ENCODE measurements around the gene ANKRD33B. TPM values are rescaled to one million over a fixed set of nuclear protein-coding genes. Genes with fewer than 3 reads are reported as not detected.

Gene ANKRD33B
- polyA plus RNA-seq, 3 donors = 0.05 TPM; not detected in 2

DNA sequence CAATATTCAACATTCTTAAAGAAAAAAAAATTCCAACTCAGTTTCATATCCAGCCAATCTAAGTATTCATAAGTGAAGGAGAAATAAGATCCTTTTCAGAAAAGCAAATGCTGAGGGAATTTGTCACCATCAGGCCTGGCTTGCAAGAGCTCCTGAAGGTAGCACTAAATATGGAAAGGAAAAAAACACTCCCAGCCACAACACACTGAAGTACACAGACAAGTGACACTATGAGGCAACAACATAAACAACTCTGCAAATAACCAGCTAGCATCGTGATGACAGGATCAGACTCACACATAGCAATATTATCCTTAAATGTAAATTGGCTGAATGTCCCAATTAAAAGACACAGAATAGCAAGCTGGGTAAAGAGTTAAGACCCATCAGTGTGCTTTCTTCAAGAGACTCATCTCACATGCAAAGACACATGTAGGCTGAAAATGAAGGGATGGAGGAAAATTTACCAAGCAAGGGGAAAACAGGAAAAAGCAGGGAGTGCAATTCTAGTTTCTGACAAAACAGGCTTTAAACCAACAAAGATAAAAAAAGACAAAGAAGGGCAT, 33.1 kb downstream of the ANKRD33B start:
- peaks cover 8 to 13% of the 10 kb centered on the region in 2 donors for H3K4me1 ChIP-seq (ENCODE audit: control insufficient read depth in 1 of 2, insufficient read depth in 2 of 2, low read length in 2 of 2)

DNA sequence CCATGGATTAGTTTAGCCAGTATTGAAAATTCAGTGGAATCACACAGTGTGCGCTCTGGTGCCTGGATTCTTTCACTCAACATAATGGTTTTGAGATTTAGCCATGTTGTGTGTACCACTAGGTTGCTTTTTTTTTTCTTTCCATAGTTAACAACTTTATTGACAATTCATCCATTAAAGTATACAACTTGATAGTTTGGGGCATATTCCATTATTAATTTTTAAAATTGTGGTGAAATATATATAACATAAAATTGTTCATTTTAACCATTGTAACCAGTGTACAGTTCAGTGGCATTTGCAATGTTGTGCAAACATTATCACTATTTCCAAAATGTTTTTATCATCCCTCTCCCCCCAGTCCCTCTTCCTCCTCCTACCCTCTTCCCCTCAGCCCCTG, 35.2 kb downstream of the ANKRD33B start:
- peaks cover 0 to 3% (median 1%) of the 10 kb centered on the region in 3 donors for H3K27me3 Mint-ChIP-seq (ENCODE audit: low read depth in 3 of 3)
- no peaks in the 10 kb centered on the region for H3K9me3 ChIP-seq (replicated peaks in 1 of 2; ENCODE audit: control insufficient read depth in 1 of 2, insufficient read depth in 1 of 2, low read length in 2 of 2)
- H4K20me1 ChIP-seq (ENCODE audit: insufficient read depth, low read length) = no peaks in the 10 kb centered on the region
- no CpG with 5 or more reads among the region's 1 CpG for WGBS (ENCODE audit: insufficient coverage)
- TF ChIP-seq, protein P1, sequence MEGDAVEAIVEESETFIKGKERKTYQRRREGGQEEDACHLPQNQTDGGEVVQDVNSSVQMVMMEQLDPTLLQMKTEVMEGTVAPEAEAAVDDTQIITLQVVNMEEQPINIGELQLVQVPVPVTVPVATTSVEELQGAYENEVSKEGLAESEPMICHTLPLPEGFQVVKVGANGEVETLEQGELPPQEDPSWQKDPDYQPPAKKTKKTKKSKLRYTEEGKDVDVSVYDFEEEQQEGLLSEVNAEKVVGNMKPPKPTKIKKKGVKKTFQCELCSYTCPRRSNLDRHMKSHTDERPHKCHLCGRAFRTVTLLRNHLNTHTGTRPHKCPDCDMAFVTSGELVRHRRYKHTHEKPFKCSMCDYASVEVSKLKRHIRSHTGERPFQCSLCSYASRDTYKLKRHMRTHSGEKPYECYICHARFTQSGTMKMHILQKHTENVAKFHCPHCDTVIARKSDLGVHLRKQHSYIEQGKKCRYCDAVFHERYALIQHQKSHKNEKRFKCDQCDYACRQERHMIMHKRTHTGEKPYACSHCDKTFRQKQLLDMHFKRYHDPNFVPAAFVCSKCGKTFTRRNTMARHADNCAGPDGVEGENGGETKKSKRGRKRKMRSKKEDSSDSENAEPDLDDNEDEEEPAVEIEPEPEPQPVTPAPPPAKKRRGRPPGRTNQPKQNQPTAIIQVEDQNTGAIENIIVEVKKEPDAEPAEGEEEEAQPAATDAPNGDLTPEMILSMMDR (IDR thresholded peaks at IDR 0.05) = no peak
- H3K4me1 ChIP-seq (ENCODE audit: control insufficient read depth in 1 of 2, insufficient read depth in 2 of 2, low read length in 2 of 2) = peaks cover 8 to 13% of the 10 kb centered on the region in 2 donors
- no peaks in the 10 kb centered on the region for H3K36me3 ChIP-seq (replicated peaks in 1 of 2; ENCODE audit: control insufficient read depth in 1 of 2, insufficient read depth in 2 of 2, low read length in 2 of 2)
- H3K4me3 ChIP-seq (replicated peaks in 1 of 3; ENCODE audit: low read depth in 2 of 3, low read length in 3 of 3) = no peak overlapping the region
- H3K9ac ChIP-seq (ENCODE audit: insufficient read depth, low read length, poor library complexity, severe bottlenecking) = no peak overlapping the region
- no peak overlapping the region for H3K27ac ChIP-seq (ENCODE audit: low read depth in 1 of 2, low read length in 2 of 2)
- no peaks in the 10 kb centered on the region for H3K27me3 ChIP-seq (ENCODE audit: control insufficient read depth in 2 of 2, insufficient read depth in 2 of 2, low read length in 2 of 2)
- H3K79me2 ChIP-seq (ENCODE audit: insufficient read depth, low read length) = peaks cover 6% of the 10 kb centered on the region
- H3K4me1 Mint-ChIP-seq = peaks cover 19% of the 10 kb centered on the region
- DNase-seq = no peak
- H3K27ac Mint-ChIP-seq = no peak overlapping the region
- H3K4me2 ChIP-seq (replicated peaks; ENCODE audit: extremely low read depth, low read length, poor library complexity, severe bottlenecking) = no peak overlapping the region
- intact Hi-C loops (cut with micrococcal nuclease) = no loop called here
- peaks cover 0 to 4% (median 0%) of the 10 kb centered on the region in 7 donors for H3K9me3 Mint-ChIP-seq
- no peak overlapping the region for H3K4me3 Mint-ChIP-seq
- H2AFZ ChIP-seq (ENCODE audit: insufficient read depth, low read depth, low read length, poor library complexity, severe bottlenecking) = no peak overlapping the region
- no peaks in the 10 kb centered on the region for H3K36me3 Mint-ChIP-seq

More for the DNA sequence above, 33.1 kb downstream of the ANKRD33B start:
- Histone ChIP-seq H4K20me1 (ENCODE audit: insufficient read depth, low read length) (no peaks in the 10 kb centered on the region), H2AFZ (ENCODE audit: insufficient read depth, low read depth, low read length, poor library complexity, severe bottlenecking) (no peak overlapping the region), H3K79me2 (ENCODE audit: insufficient read depth, low read length) (peaks cover 6% of the 10 kb centered on the region), H3K27ac (ENCODE audit: low read depth in 1 of 2, low read length in 2 of 2) (no peak overlapping the region), H3K36me3 (replicated peaks in 1 of 2; ENCODE audit: control insufficient read depth in 1 of 2, insufficient read depth in 2 of 2, low read length in 2 of 2) (no peaks in the 10 kb centered on the region), H3K4me3 (replicated peaks in 1 of 3; ENCODE audit: low read depth in 2 of 3, low read length in 3 of 3) (no peak overlapping the region), H3K9me3 (replicated peaks in 1 of 2; ENCODE audit: control insufficient read depth in 1 of 2, insufficient read depth in 1 of 2, low read length in 2 of 2) (no peaks in the 10 kb centered on the region), H3K27me3 (ENCODE audit: control insufficient read depth in 2 of 2, insufficient read depth in 2 of 2, low read length in 2 of 2) (no peaks in the 10 kb centered on the region), H3K9ac (ENCODE audit: insufficient read depth, low read length, poor library complexity, severe bottlenecking) (no peak overlapping the region), H3K4me2 (replicated peaks; ENCODE audit: extremely low read depth, low read length, poor library complexity, severe bottlenecking) (no peak overlapping the region)
- no peak for DNase-seq
- H3K4me1 Mint-ChIP-seq = peaks cover 23% of the 10 kb centered on the region
- intact Hi-C loops (cut with micrococcal nuclease) = no loop called here
- H3K9me3 Mint-ChIP-seq = peaks cover 0 to 4% (median 0%) of the 10 kb centered on the region in 7 donors
- H3K36me3 Mint-ChIP-seq = no peaks in the 10 kb centered on the region
- no peak overlapping the region for H3K27ac Mint-ChIP-seq
- no CpG with 5 or more reads among the region's 1 CpG for WGBS (ENCODE audit: insufficient coverage)
- peaks cover 0 to 2% (median 2%) of the 10 kb centered on the region in 3 donors for H3K27me3 Mint-ChIP-seq (ENCODE audit: low read depth in 3 of 3)
- no peak overlapping the region for H3K4me3 Mint-ChIP-seq
- TF ChIP-seq, protein P1 (IDR thresholded peaks at IDR 0.05) = no peak

Measured in CD14-positive monocyte (primary cell).